Measurements from ENCODE around the gene C1orf159. TPM values are rescaled to one million over a fixed set of nuclear protein-coding genes. Genes with fewer than 3 reads are reported as not detected.

The C1orf159 gene
- total and polyA plus RNA-seq, 12 donors, result 2.9 to 14.0 (median 4.1) TPM

- H3K36me3 ChIP-seq, result peaks cover 0 to 90% (median 4%) of the 10 kb centered on the region in 9 donors
- 95 to 97% methylated on average over 23 to 26 of the region's 26 CpGs for WGBS, 2 donors
- H3K4me1 ChIP-seq, result peaks cover 0 to 4% (median 0%) of the 10 kb centered on the region in 9 donors
- no peak for TF ChIP-seq CTCF (IDR thresholded peaks at IDR 0.05)
- no peak for ATAC-seq
- H3K27ac ChIP-seq, result no peak overlapping the region
- no peaks in the 10 kb centered on the region for H3K27me3 ChIP-seq
- intact Hi-C loops (cut with DNase I), result no loop called here
- H3K4me3 ChIP-seq, result no peak overlapping the region
- H3K9me3 ChIP-seq, result no peaks in the 10 kb centered on the region
- DNase-seq, result no peak
Measured at GRCh38 chr1:1046767-1047166, 69.1 kb downstream of the C1orf159 start.

GRCh38 chr1:1046243-1046642 is 69.6 kb downstream of the C1orf159 start:
- 96 to 98% methylated on average over 20 of the region's 20 CpGs for WGBS, 2 donors
- Histone ChIP-seq H3K9me3 (no peaks in the 10 kb centered on the region), H3K27ac (no peak overlapping the region), H3K36me3 (peaks cover 0 to 85% (median 4%) of the 10 kb centered on the region in 9 donors), H3K27me3 (no peaks in the 10 kb centered on the region), H3K4me3 (no peak overlapping the region), H3K4me1 (peaks cover 0 to 4% (median 0%) of the 10 kb centered on the region in 9 donors)
- TF ChIP-seq CTCF (IDR thresholded peaks at IDR 0.05), result no peak
- ATAC-seq (no peak), DNase-seq (no peak)
- intact Hi-C loops (cut with DNase I), result no loop called here

- DNase-seq (no peak), ATAC-seq (no peak)
- Histone ChIP-seq H3K27ac (no peak overlapping the region), H3K36me3 (peaks cover 0 to 74% (median 4%) of the 10 kb centered on the region in 9 donors), H3K4me1 (peaks cover 4 to 6% (median 5%) of the 10 kb centered on the region in 9 donors), H3K9me3 (no peaks in the 10 kb centered on the region), H3K27me3 (peaks cover 0 to 5% (median 0%) of the 10 kb centered on the region in 7 donors), H3K4me3 (no peak overlapping the region)
- intact Hi-C loops (cut with DNase I), result no loop called here
- no peak for TF ChIP-seq CTCF (IDR thresholded peaks at IDR 0.05)
- WGBS, 2 donors, result 96 to 97% methylated on average over 23 of the region's 23 CpGs
Measured at GRCh38 chr1:1045129-1045528, 70.8 kb downstream of the C1orf159 start.

GRCh38 chr1:1044455-1045078 is 71.3 kb downstream of the C1orf159 start:
- ATAC-seq (no peak), DNase-seq (no peak)
- Histone ChIP-seq H3K27me3 (peaks cover 0 to 11% (median 0%) of the 10 kb centered on the region in 7 donors), H3K27ac (no peak overlapping the region), H3K4me3 (no peak overlapping the region), H3K36me3 (peaks cover 0 to 69% (median 4%) of the 10 kb centered on the region in 9 donors), H3K4me1 (peaks cover 9 to 11% (median 11%) of the 10 kb centered on the region in 9 donors), H3K9me3 (no peaks in the 10 kb centered on the region)
- WGBS, 2 donors, result 94 to 95% methylated on average over 34 of the region's 34 CpGs
- intact Hi-C loops (cut with DNase I), result no loop called here
- no peak for TF ChIP-seq CTCF (IDR thresholded peaks at IDR 0.05)

All from heart right ventricle (tissue), 16 donors.